SW 1271 (cell line): ENCODE data around the gene IGSF11.
"Not testable (repeated sequence)": the region's sequence is repeated elsewhere in the genome, so short reads cannot be mapped to it uniquely, and the experiment has no call there.

Experiments
- DNase-seq, 2 experiments: peaks; one replicate each; lab custom pipeline; 2025; lab: John Stamatoyannopoulos, UW

Gene IGSF11

DNA sequence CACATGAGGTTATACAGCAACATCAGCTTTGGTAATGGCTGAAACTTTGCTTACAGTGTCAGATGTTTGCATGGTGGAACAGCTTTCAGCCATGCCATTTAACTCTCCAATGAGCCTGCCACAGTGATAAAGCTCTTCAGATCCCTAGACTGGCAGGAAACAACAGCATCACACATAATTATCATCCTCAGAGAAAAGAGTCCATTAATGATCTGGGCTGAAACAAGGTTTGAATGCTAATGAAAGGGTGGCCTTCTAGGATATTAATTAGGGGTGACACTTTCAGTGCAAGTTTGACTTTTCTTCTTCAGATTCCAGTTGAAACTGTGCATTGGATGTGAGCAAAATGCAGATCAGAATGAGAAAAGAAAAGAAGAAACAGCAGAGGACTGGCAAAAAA is 166.6 kb downstream of the IGSF11 start:
- DNase-seq, result no peak

DNA sequence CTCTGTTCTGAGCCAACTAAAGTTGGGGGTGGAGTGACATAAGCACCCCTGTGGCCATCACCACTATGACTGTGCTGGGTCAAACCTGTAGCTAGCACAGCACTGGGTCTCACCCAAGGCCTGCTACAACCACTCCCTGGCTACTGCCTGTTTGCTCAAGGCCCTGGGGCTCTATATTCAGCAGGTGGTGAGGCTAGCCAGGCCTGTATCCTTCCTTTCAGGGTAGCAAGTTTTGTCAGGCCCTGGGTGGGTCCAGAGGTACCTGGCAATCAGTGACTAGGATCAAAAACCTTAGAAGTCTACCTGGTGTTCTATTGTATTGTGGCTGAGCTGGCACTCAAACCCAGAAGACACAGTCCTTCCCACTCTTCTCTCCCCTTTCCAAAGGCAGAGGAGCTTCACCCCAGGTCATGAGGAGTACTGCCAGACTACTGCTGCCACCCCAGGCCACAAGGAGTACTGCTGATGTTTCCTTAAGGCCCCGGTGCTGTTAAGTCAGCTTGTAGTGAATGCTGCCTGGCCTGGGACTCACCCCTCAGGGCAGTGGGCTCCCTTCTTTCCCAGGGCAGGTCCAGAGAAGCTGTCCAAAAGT is 170.8 kb downstream of the IGSF11 start:
- peak in 1 of 2 experiments; percentile 22 for DNase-seq

DNA sequence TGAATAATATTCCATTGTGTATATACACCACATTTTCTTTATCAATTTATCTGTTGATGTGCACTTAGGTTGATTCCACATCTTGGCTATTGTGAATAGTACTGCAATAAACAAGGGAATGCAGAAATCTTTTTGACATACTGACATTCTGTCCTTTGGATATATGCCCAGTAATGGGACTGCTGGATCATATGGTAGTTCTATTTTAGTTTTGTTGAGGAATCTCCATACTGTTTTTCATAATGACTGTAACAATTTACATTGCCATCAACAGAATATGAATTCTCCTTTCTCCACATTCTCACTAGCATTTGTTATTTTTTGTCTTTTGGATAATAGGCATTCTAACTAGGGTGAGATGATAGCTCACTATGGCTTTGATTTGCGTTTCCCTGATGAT is 174.7 kb downstream of the IGSF11 start:
- no peak for DNase-seq

DNA sequence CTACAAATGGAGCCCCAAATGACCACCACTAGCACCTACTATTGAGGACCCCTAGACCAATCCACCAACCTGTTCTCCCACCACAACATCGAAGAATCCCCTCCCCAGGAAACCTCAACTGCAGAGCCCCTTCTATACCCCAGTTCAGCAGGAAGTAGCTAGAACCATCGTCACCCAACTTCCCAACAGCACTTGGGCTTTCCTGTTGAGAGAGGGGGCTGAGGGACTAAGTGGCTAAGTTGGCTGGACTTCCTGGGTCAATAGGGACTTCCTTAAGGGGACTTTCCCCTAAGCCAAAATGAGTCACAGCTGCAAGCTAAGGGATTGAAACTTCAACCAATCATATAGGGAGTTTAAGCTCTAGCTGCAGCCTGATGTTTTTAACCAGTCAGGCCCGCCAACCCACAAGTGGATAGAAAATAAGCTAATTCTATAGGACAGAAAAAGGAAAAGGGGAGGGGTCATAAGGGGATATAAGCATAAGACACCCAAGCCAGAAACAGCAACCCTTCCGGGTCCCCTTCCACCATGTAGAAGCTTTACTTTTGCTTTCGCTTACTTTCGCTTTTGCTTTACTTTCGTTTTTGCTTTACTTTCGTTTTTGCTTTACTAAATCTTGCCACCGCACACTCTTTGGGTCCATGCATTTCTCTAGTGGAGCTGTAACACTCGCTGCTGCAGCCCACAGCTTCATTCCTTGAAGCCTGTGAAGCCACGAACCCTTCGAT is 183.0 kb downstream of the IGSF11 start:
- DNase-seq, result not testable (repeated sequence)

DNA sequence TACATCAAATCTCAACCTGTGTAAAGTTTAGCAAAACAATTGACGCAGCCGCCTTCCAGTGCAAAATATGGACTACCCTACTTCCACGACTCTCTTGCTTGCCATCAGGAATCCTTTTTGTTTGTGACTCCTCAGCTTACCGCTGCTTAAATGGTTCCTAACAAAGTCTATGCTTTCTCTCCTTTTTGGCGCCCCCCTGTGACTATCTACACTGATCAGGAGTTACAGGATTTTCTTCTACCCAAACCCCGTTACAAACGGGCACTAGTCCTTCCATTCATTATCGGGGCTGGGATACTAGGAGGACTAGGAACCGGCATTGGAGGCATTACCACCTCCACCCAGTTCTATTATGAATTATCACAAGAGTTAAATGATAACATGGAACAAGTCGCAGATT is 184.0 kb downstream of the IGSF11 start:
- DNase-seq, result no peak
